ENCODE measurements around the gene LIFR. TPM values are rescaled to one million over a fixed set of nuclear protein-coding genes. Genes with fewer than 3 reads are reported as not detected.

LIFR gene
- total RNA-seq, 1 experiment from 2014 or later = 7.6 TPM

GRCh38 chr5:38494175-38494574 is 62.3 kb downstream of the LIFR start:
- Mint-ChIP-seq H3K9me3 (ENCODE audit: low read depth, unreplicated experiment) (no peaks in the 10 kb centered on the region), H3K27ac (ENCODE audit: unreplicated experiment) (no peak overlapping the region), H3K27me3 (ENCODE audit: unreplicated experiment) (no peaks in the 10 kb centered on the region), H3K36me3 (ENCODE audit: insufficient read depth, unreplicated experiment) (no peaks in the 10 kb centered on the region), H3K4me1 (ENCODE audit: low read depth, unreplicated experiment) (no peaks in the 10 kb centered on the region), H3K4me3 (ENCODE audit: low read depth, unreplicated experiment) (no peak overlapping the region)
- intact Hi-C loops (cut with micrococcal nuclease; ENCODE audit: unreplicated experiment) = no loop called here
- CTCF ChIA-PET = no interaction called here
- DNase-seq = no peak
- no peak for TF ChIP-seq CTCF (IDR thresholded peaks at IDR 0.05; ENCODE audit: unreplicated experiment)
- no TSS peak for BruUV-seq (replicated peaks)

GRCh38 chr5:38483805-38484398 is 72.5 kb downstream of the LIFR start:
- CTCF ChIA-PET = interaction anchor here (0.8 kb wide), 1 partner anchor 42 kb away, joined by 5 read pairs; no protein-coding TSS in a partner anchor

GRCh38 chr5:38479315-38479904 is 77.0 kb downstream of the LIFR start:
- H3K4me3 Mint-ChIP-seq (ENCODE audit: low read depth, unreplicated experiment) = no peak overlapping the region
- H3K27me3 Mint-ChIP-seq (ENCODE audit: unreplicated experiment) = no peaks in the 10 kb centered on the region
- DNase-seq = no peak
- H3K4me1 Mint-ChIP-seq (ENCODE audit: low read depth, unreplicated experiment) = no peaks in the 10 kb centered on the region
- no peak for TF ChIP-seq CTCF (IDR thresholded peaks at IDR 0.05; ENCODE audit: unreplicated experiment)
- no peaks in the 10 kb centered on the region for H3K9me3 Mint-ChIP-seq (ENCODE audit: low read depth, unreplicated experiment)
- H3K27ac Mint-ChIP-seq (ENCODE audit: unreplicated experiment) = no peak overlapping the region
- CTCF ChIA-PET = no interaction called here
- BruUV-seq (replicated peaks) = no TSS peak
- H3K36me3 Mint-ChIP-seq (ENCODE audit: insufficient read depth, unreplicated experiment) = no peaks in the 10 kb centered on the region
- intact Hi-C loops (cut with micrococcal nuclease; ENCODE audit: unreplicated experiment) = no loop called here

More at GRCh38 chr5:38483805-38484398, 72.5 kb downstream of the LIFR start:
- no peaks in the 10 kb centered on the region for H3K27me3 Mint-ChIP-seq (ENCODE audit: unreplicated experiment)
- H3K9me3 Mint-ChIP-seq (ENCODE audit: low read depth, unreplicated experiment) = no peaks in the 10 kb centered on the region
- DNase-seq = no peak
- no peaks in the 10 kb centered on the region for H3K4me1 Mint-ChIP-seq (ENCODE audit: low read depth, unreplicated experiment)
- TF ChIP-seq CTCF (IDR thresholded peaks at IDR 0.05; ENCODE audit: unreplicated experiment) = no peak
- H3K4me3 Mint-ChIP-seq (ENCODE audit: low read depth, unreplicated experiment) = no peak overlapping the region
- intact Hi-C loops (cut with micrococcal nuclease; ENCODE audit: unreplicated experiment) = no loop called here
- H3K27ac Mint-ChIP-seq (ENCODE audit: unreplicated experiment) = no peak overlapping the region
- H3K36me3 Mint-ChIP-seq (ENCODE audit: insufficient read depth, unreplicated experiment) = no peaks in the 10 kb centered on the region
- no TSS peak for BruUV-seq (replicated peaks)

- DNase-seq = no peak
- Mint-ChIP-seq H3K4me3 (ENCODE audit: low read depth, unreplicated experiment) (no peak overlapping the region), H3K9me3 (ENCODE audit: low read depth, unreplicated experiment) (no peaks in the 10 kb centered on the region), H3K4me1 (ENCODE audit: low read depth, unreplicated experiment) (no peaks in the 10 kb centered on the region), H3K36me3 (ENCODE audit: insufficient read depth, unreplicated experiment) (no peaks in the 10 kb centered on the region), H3K27ac (ENCODE audit: unreplicated experiment) (no peak overlapping the region), H3K27me3 (ENCODE audit: unreplicated experiment) (no peaks in the 10 kb centered on the region)
- intact Hi-C loops (cut with micrococcal nuclease; ENCODE audit: unreplicated experiment) = no loop called here
- no TSS peak for BruUV-seq (replicated peaks)
- no peak for TF ChIP-seq CTCF (IDR thresholded peaks at IDR 0.05; ENCODE audit: unreplicated experiment)
- CTCF ChIA-PET = no interaction called here
Observed at GRCh38 chr5:38478878-38479277, 77.6 kb downstream of the LIFR start.

Data from Calu3 (cell line).